Measurements from ENCODE around the gene SLC36A4. TPM values are rescaled to one million over a fixed set of nuclear protein-coding genes. Genes with fewer than 3 reads are reported as not detected.

SLC36A4 gene
- total and polyA plus RNA-seq, 9 of the 15 experiments (the other 6 are each of a cell fraction or from before 2014, with no cell fraction given), result 1.4 to 8.0 (median 5.4) TPM

GRCh38 chr11:93145390-93145915 is 52.3 kb downstream of the SLC36A4 start:
- no peaks in the 10 kb centered on the region for H3K9me3 ChIP-seq (replicated peaks; ENCODE audit: control insufficient read depth, insufficient read depth, low read depth, low read length)
- DNase-seq (ENCODE audit: extremely low read depth in 1 of 4, low spot score in 3 of 4) (no peak), ATAC-seq (no peak), FAIRE-seq (no peak)
- H3K4me3 ChIP-seq, result no peak overlapping the region
- POLR2A ChIA-PET, result interaction anchor here (1.0 kb wide), 1 partner anchor 80 kb away, joined by 3 read pairs; no protein-coding TSS in a partner anchor
- CTCF ChIA-PET (ENCODE audit: low intra/inter-chr PET ratio), result no interaction called here
- H3K79me2 ChIP-seq (ENCODE audit: control insufficient read depth, insufficient read depth, low read length), result no peaks in the 10 kb centered on the region
- H3K9me1 ChIP-seq (ENCODE audit: control insufficient read depth, insufficient read depth, low read length), result no peaks in the 10 kb centered on the region
- H3K4me1 ChIP-seq (replicated peaks in 1 of 2; ENCODE audit: control insufficient read depth in 2 of 2, insufficient read depth in 2 of 2, low read length in 2 of 2), result no peaks in the 10 kb centered on the region
- no peak overlapping the region for H2AFZ ChIP-seq (ENCODE audit: low read depth, low read length)
- no peak overlapping the region for H3K9ac ChIP-seq (ENCODE audit: insufficient read depth in 1 of 2, low read depth in 2 of 2, low read length in 2 of 2)
- H3K27me3 ChIP-seq (ENCODE audit: control insufficient read depth in 2 of 2, insufficient read depth in 2 of 2, low read length in 2 of 2), result no peaks in the 10 kb centered on the region
- H3K4me2 ChIP-seq (ENCODE audit: insufficient read depth, low read length), result no peak overlapping the region
- no peak overlapping the region for H3K27ac ChIP-seq (ENCODE audit: extremely low read depth, low read depth, low read length)
- BruUV-seq (replicated peaks), result no TSS peak
- WGBS (ENCODE audit: insufficient coverage, low coverage, missing lambda C conversion rate), result 13% methylated on average over 6 of the region's 6 CpGs
- intact Hi-C loops (cut with micrococcal nuclease), result no loop called here
- H4K20me1 ChIP-seq (replicated peaks; ENCODE audit: control insufficient read depth, insufficient read depth, low read length), result no peaks in the 10 kb centered on the region
- in situ Hi-C loops (cut with MboI), result no loop called here
- H3K36me3 ChIP-seq (ENCODE audit: control insufficient read depth, insufficient read depth, low read length), result no peaks in the 10 kb centered on the region
- TF ChIP-seq ZNF507 (tag; conservative IDR thresholded peaks at IDR 0.05), result no peak
- no peak for TF ChIP-seq ESRRB (CRISPR knock-in tag; IDR thresholded peaks at IDR 0.05; ENCODE audit: borderline replicate concordance)
- no peak for TF ChIP-seq RBM25 (IDR thresholded peaks at IDR 0.05; ENCODE audit: low read depth, low read length, severe bottlenecking)
- no peak for TF ChIP-seq POLR2B (IDR thresholded peaks at IDR 0.05; ENCODE audit: low read depth, partially characterized antibody)
- no peak for TF ChIP-seq ZBTB49 (CRISPR knock-in tag; IDR thresholded peaks at IDR 0.05; ENCODE audit: borderline replicate concordance)
- TF ChIP-seq NR3C1 (CRISPR knock-in tag; IDR thresholded peaks at IDR 0.05), result no peak
- no peak for TF ChIP-seq ELK1 (CRISPR knock-in tag; IDR thresholded peaks at IDR 0.05)
- no peak for TF ChIP-seq ZNF518B (CRISPR knock-in tag; IDR thresholded peaks at IDR 0.05)
- no peak for TF ChIP-seq CCAR2 (IDR thresholded peaks at IDR 0.05; ENCODE audit: low read depth, low read length)
- no peak for TF ChIP-seq ZNF707 (CRISPR knock-in tag; conservative IDR thresholded peaks at IDR 0.05)
- no peak for TF ChIP-seq XRCC4 (IDR thresholded peaks at IDR 0.05; ENCODE audit: extremely low read depth, insufficient read depth, insufficient read length)
- TF ChIP-seq ID3 (CRISPR knock-in tag; IDR thresholded peaks at IDR 0.05), result no peak
- TF ChIP-seq ID3 (tag; IDR thresholded peaks at IDR 0.05), result no peak
